Endothelial cell (in vitro differentiated cells): ENCODE data around the gene C6orf163. TPM values are rescaled to one million over a fixed set of nuclear protein-coding genes. Genes with fewer than 3 reads are reported as not detected.
"Not testable (repeated sequence)": the region's sequence is repeated elsewhere in the genome, so short reads cannot be mapped to it uniquely, and the experiment has no call there.

Experiments
- DNase-seq: peaks from one replicate; pipeline ENCODE4 v3.0.0; 2021; ENCODE audit warnings: low spot score
- H3K27ac Mint-ChIP-seq: one replicate; pipeline ENCODE4 v1.8.0; 2021; ENCODE audit warnings: mixed read lengths, inconsistent platforms; ENCODE audit not compliant: unreplicated experiment
- H3K27me3 Mint-ChIP-seq: one replicate; pipeline ENCODE4 v1.8.0; 2021; ENCODE audit warnings: mild to moderate bottlenecking, moderate library complexity, mixed read lengths, inconsistent platforms; ENCODE audit not compliant: unreplicated experiment
- H3K36me3 Mint-ChIP-seq: one replicate; pipeline ENCODE4 v1.8.0; 2021; ENCODE audit warnings: mild to moderate bottlenecking, low read depth, mixed read lengths, inconsistent platforms; ENCODE audit not compliant: unreplicated experiment
- H3K4me1 Mint-ChIP-seq: one replicate; pipeline ENCODE4 v1.8.0; 2021; ENCODE audit warnings: mild to moderate bottlenecking, mixed read lengths, inconsistent platforms; ENCODE audit not compliant: unreplicated experiment
- H3K4me3 Mint-ChIP-seq: one replicate; pipeline ENCODE4 v1.8.0; 2021; ENCODE audit warnings: mild to moderate bottlenecking, mixed read lengths, inconsistent platforms; ENCODE audit not compliant: unreplicated experiment
- H3K9me3 Mint-ChIP-seq: one replicate; pipeline ENCODE4 v1.8.0; 2021; ENCODE audit warnings: mixed read lengths, inconsistent platforms; ENCODE audit not compliant: unreplicated experiment
- long read RNA-seq: library from polyadenylated mRNA; unstranded; transcript quantifications from one replicate; pipeline ENCODE4 v2.0.0, GENCODE V29; 2020; ENCODE audit not compliant: unreplicated experiment
- total RNA-seq: library from RNA; stranded (reverse); fragmentation: NEBNext Ultra II Directional; extraction: Animal tissue kit (Norgen Biotek cat#: 25700); gene quantifications from one replicate; pipeline ENCODE4 v1.2.1, GENCODE V29; 2021; ENCODE audit not compliant: unreplicated experiment
- TF ChIP-seq, protein P1 (sequence below): fragments of 200-600 bp; sonication (generic); IDR thresholded peaks from one replicate; pipeline ENCODE4 v1.5.0; 2021; ENCODE audit warnings: antibody characterized with exemption; ENCODE audit not compliant: unreplicated experiment

C6orf163 gene
- 4.0 TPM for total RNA-seq
- long read RNA-seq: 0 reads

GRCh38 chr6:87344731-87345130 lies at the start of gene C6orf163:
TSS of gene C6orf163 (plus strand) at chr6:87344813. CDS start at chr6:87345100, 287 bp downstream.
- Mint-ChIP-seq H3K27me3 (no peaks in the 10 kb centered on the region), H3K27ac (no peak within 1 kb of the TSS), H3K4me3 (no peak within 1 kb of the TSS), H3K36me3 (no peaks in the 10 kb centered on the region), H3K9me3 (no peaks in the 10 kb centered on the region), H3K4me1 (no peaks in the 10 kb centered on the region)
- DNase-seq: no peak
- TF ChIP-seq, protein P1, sequence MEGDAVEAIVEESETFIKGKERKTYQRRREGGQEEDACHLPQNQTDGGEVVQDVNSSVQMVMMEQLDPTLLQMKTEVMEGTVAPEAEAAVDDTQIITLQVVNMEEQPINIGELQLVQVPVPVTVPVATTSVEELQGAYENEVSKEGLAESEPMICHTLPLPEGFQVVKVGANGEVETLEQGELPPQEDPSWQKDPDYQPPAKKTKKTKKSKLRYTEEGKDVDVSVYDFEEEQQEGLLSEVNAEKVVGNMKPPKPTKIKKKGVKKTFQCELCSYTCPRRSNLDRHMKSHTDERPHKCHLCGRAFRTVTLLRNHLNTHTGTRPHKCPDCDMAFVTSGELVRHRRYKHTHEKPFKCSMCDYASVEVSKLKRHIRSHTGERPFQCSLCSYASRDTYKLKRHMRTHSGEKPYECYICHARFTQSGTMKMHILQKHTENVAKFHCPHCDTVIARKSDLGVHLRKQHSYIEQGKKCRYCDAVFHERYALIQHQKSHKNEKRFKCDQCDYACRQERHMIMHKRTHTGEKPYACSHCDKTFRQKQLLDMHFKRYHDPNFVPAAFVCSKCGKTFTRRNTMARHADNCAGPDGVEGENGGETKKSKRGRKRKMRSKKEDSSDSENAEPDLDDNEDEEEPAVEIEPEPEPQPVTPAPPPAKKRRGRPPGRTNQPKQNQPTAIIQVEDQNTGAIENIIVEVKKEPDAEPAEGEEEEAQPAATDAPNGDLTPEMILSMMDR: no peak

DNA sequence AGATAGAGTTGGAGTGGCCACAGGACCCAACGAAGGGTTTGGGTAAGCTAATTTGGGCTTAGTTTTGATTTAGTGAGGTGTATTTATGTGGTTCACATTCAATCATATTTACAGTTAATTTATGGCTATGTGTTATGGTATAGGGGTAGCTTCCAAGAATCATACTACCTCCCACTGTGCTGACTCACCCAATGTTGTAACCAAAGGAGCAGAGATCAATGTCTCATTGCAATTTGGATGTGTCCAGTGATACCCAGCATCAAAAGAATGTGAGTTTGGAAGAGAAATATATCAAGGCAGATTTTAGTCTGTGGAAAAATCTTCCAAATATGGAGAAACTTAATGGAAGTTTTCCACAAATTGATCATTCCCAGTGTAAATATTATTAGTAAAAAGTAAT lies 47.5 kb upstream of the C6orf163 start:
- Mint-ChIP-seq H3K4me3 (no peak overlapping the region), H3K27ac (no peak overlapping the region), H3K36me3 (peaks cover 4% of the 10 kb centered on the region), H3K9me3 (no peaks in the 10 kb centered on the region), H3K27me3 (no peaks in the 10 kb centered on the region), H3K4me1 (no peaks in the 10 kb centered on the region)
- DNase-seq: no peak
- TF ChIP-seq, protein P1: no peak

DNA sequence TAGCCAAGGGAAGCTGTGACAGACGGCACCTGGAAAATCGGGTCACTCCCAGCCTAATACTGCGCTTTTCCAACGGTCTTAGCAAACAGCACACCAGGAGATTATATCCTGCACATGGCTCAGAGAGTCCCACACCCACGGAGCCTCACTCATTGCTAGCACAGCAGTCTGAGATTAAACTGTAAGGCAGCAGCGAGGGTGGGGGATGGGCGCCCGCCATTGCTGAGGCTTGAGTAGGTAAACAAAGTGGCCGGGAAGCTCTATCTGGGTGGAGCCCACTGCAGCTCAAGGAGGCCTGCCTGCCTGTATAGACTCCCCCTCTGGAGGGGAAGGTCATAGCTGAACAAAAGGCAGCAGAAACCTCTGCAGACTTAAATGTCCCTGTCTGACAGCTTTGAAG lies 43.3 kb upstream of the C6orf163 start:
- not testable (repeated sequence) for DNase-seq, H3K27me3 Mint-ChIP-seq, H3K36me3 Mint-ChIP-seq, H3K4me3 Mint-ChIP-seq, H3K4me1 Mint-ChIP-seq, H3K27ac Mint-ChIP-seq, H3K9me3 Mint-ChIP-seq

GRCh38 chr6:87308970-87309369 lies 35.6 kb upstream of the C6orf163 start:
- Mint-ChIP-seq H3K27me3 (peaks cover 3% of the 10 kb centered on the region), H3K36me3 (no peaks in the 10 kb centered on the region), H3K9me3 (no peaks in the 10 kb centered on the region), H3K4me1 (no peaks in the 10 kb centered on the region), H3K27ac (no peak overlapping the region), H3K4me3 (no peak overlapping the region)
- no peak for DNase-seq
- TF ChIP-seq, protein P1: no peak

- TF ChIP-seq, protein P1: no peak
- no peaks in the 10 kb centered on the region for H3K4me1 Mint-ChIP-seq
- H3K27me3 Mint-ChIP-seq: peaks cover 4% of the 10 kb centered on the region
- no peak overlapping the region for H3K27ac Mint-ChIP-seq
- H3K4me3 Mint-ChIP-seq: no peak overlapping the region
- H3K36me3 Mint-ChIP-seq: no peaks in the 10 kb centered on the region
- H3K9me3 Mint-ChIP-seq: no peaks in the 10 kb centered on the region
- no peak for DNase-seq
Observed at GRCh38 chr6:87312860-87313259, 31.8 kb upstream of the C6orf163 start.
